H1 (cell line): ENCODE data around the gene ZNF14. TPM values are rescaled to one million over a fixed set of nuclear protein-coding genes. Genes with fewer than 3 reads are reported as not detected.

Experiments
- SP4 ChIP-seq: IDR thresholded peaks from 2 replicates; pipeline ENCODE4 v1.6.1; 2012; ENCODE audit warnings: low read length, inconsistent platforms
- polyA plus RNA-seq, 7 experiments: library from polyadenylated mRNA; depleted of rRNA in 3 of 7; stranded (reverse) in 5 of 7; unstranded in 2 of 7; fragments of >200 nt in 5 of 7; fragments of 200-250 nt in 2 of 7; gene quantifications; 1 replicate in 5 of 7; 2 replicates in 1 of 7; 4 replicates in 1 of 7; pipeline versions ENCODE4 v1.2.1 to v1.2.3, GENCODE V29; 2011 to 2013; ENCODE audit warnings: missing spikeins in 2 of 7, mixed read lengths in 2 of 7
- total RNA-seq: library from RNA; stranded (reverse); fragmentation: NEBNext Ultra II Directional; extraction: Animal tissue kit (Norgen Biotek cat#: 25700); gene quantifications from 2 replicates; pipeline ENCODE4 v1.2.1, GENCODE V29; 2021

Gene ZNF14
- total and polyA plus RNA-seq, 2 of the 8 experiments (the other 6 are each of a cell fraction or from before 2014, with no cell fraction given): 1.00 to 7.4 TPM

DNA sequence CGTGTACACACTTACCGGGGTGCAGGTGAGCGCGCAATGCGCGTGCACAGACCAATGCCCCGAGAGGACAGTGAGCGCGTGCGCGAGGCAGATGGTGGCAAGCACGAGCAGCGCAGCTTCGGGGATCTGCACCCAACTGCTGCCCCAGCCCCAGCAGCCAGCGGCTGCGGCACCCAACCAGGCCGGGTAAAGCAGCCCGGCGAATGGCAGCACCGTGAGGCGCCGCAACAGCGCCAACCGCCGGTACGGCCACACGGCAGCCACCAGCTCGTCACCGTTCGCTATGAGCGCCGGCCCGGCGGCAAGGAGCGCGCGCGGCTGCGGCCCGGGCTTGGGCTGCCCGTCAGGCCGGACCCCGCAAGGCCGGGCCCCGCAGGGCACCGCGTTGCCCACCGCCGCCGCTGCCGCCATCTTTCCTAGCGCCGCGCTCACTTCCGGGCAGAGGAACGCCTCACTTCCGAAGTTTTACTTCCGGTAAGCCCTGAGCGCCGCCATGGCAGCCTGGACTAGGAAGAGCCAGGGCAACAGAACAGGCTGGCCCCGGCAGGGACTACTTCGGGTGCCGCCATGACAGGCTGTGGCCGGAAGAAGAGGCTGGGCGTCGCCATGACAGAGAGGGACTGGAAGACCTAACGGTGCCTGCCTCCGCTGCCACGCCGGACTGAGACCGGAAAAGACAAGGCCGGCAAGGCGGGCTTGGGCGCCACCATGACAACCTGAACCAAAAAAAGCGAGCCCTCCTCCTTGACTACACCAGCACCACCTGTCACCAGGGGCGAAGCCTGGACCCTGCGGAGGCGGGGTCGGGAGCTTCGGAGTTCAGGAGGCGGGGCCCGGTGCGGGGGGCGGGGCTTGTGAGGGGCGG, 69.4 kb downstream of the ZNF14 start, which contains the start of gene ATP13A1 (continued):
- 0 out of 2 replicates have a peak, but pooled peaks have one; percentile 69 for TF ChIP-seq SP4
